Measurements from ENCODE around the gene HILPDA.

GRCh38 chr7:128420773-128421172, 34.9 kb upstream of the HILPDA start:
- no peak for TF ChIP-seq CTCF (IDR thresholded peaks at IDR 0.05; ENCODE audit: low read depth, low read length, poor library complexity, severe bottlenecking)
- TF ChIP-seq EZH2phosphoT487 (IDR thresholded peaks at IDR 0.05; ENCODE audit: borderline replicate concordance, low read length) = no peak
